Measurements from ENCODE around the gene CATSPERD. TPM values are rescaled to one million over a fixed set of nuclear protein-coding genes. Genes with fewer than 3 reads are reported as not detected.

CATSPERD gene
- total and polyA plus RNA-seq, 9 of the 15 experiments (the other 6 are each of a cell fraction or from before 2014, with no cell fraction given): not detected

DNA sequence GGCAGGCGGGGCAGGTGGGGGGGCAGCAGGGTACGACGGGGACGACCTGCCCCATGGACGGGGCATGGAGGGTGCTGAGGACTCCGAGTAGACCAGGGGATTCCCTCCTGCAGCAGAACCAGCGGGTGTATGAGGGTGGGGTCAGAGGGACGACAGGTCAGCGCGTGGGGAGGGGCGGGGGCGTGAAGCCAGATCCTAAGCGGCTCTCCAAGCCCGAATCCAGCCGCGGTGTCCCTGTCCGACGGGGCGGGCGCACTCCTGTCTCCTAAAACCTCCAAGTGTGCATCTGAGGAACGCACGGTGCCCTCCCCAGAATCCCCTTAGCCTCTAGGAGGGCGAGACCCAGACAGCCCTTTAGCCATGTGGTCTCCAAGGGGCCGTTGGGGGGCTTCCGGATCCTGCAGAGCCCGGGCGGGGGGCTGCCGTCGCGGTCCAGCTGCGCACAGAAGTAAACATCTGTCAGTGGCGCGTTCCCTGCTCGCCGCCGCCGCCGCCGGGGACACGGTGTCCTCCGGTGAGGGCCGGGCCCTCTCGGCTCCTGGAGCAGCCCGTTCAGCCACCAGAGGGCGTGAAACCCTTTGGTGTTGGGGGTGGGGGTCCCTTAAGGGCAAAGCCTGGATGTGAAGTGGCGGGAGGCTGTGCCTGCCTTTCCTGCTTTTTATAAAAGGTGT, 85.2 kb downstream of the CATSPERD start (continued):
- TF ChIP-seq, protein P1, sequence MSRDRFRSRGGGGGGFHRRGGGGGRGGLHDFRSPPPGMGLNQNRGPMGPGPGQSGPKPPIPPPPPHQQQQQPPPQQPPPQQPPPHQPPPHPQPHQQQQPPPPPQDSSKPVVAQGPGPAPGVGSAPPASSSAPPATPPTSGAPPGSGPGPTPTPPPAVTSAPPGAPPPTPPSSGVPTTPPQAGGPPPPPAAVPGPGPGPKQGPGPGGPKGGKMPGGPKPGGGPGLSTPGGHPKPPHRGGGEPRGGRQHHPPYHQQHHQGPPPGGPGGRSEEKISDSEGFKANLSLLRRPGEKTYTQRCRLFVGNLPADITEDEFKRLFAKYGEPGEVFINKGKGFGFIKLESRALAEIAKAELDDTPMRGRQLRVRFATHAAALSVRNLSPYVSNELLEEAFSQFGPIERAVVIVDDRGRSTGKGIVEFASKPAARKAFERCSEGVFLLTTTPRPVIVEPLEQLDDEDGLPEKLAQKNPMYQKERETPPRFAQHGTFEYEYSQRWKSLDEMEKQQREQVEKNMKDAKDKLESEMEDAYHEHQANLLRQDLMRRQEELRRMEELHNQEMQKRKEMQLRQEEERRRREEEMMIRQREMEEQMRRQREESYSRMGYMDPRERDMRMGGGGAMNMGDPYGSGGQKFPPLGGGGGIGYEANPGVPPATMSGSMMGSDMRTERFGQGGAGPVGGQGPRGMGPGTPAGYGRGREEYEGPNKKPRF (IDR thresholded peaks at IDR 0.05; ENCODE audit: low read depth, low read length): no peak
- TF ChIP-seq, protein P2, sequence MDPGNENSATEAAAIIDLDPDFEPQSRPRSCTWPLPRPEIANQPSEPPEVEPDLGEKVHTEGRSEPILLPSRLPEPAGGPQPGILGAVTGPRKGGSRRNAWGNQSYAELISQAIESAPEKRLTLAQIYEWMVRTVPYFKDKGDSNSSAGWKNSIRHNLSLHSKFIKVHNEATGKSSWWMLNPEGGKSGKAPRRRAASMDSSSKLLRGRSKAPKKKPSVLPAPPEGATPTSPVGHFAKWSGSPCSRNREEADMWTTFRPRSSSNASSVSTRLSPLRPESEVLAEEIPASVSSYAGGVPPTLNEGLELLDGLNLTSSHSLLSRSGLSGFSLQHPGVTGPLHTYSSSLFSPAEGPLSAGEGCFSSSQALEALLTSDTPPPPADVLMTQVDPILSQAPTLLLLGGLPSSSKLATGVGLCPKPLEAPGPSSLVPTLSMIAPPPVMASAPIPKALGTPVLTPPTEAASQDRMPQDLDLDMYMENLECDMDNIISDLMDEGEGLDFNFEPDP (CRISPR knock-in tag; IDR thresholded peaks at IDR 0.05): no peak
- TF ChIP-seq NCOR1 (IDR thresholded peaks at IDR 0.05) (no peak), ZNF507 (tag; conservative IDR thresholded peaks at IDR 0.05) (no peak), HNRNPK (IDR thresholded peaks at IDR 0.05; ENCODE audit: low read depth, low read length, poor library complexity, severe bottlenecking) (no peak), PTRF (tag; IDR thresholded peaks at IDR 0.05) (no peak), SNRNP70 (optimal IDR thresholded peaks at IDR 0.05; ENCODE audit: low read depth, low read length) (no peak), ASH1L (IDR thresholded peaks at IDR 0.05; ENCODE audit: borderline replicate concordance, low read depth, partially characterized antibody) (no peak), SMARCA5 (IDR thresholded peaks at IDR 0.05) (no peak), LEF1 (IDR thresholded peaks at IDR 0.05) (no peak), ZFP36 (IDR thresholded peaks at IDR 0.05; ENCODE audit: low read depth, low read length, partially characterized antibody) (peak; percentile 30), MXI1 (IDR thresholded peaks at IDR 0.05; ENCODE audit: low read depth, low read length) (no peak), SMARCA4 (IDR thresholded peaks at IDR 0.05) (0 out of 2 replicates have a peak, but pooled peaks have one; percentile 21)
- TF ChIP-seq, protein P3, sequence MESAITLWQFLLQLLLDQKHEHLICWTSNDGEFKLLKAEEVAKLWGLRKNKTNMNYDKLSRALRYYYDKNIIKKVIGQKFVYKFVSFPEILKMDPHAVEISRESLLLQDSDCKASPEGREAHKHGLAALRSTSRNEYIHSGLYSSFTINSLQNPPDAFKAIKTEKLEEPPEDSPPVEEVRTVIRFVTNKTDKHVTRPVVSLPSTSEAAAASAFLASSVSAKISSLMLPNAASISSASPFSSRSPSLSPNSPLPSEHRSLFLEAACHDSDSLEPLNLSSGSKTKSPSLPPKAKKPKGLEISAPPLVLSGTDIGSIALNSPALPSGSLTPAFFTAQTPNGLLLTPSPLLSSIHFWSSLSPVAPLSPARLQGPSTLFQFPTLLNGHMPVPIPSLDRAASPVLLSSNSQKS (CRISPR knock-in tag; IDR thresholded peaks at IDR 0.05): no peak
- TF ChIP-seq, protein P4, sequence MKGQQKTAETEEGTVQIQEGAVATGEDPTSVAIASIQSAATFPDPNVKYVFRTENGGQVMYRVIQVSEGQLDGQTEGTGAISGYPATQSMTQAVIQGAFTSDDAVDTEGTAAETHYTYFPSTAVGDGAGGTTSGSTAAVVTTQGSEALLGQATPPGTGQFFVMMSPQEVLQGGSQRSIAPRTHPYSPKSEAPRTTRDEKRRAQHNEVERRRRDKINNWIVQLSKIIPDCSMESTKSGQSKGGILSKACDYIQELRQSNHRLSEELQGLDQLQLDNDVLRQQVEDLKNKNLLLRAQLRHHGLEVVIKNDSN (CRISPR knock-in tag; IDR thresholded peaks at IDR 0.05): no peak
- TF ChIP-seq, protein P5, sequence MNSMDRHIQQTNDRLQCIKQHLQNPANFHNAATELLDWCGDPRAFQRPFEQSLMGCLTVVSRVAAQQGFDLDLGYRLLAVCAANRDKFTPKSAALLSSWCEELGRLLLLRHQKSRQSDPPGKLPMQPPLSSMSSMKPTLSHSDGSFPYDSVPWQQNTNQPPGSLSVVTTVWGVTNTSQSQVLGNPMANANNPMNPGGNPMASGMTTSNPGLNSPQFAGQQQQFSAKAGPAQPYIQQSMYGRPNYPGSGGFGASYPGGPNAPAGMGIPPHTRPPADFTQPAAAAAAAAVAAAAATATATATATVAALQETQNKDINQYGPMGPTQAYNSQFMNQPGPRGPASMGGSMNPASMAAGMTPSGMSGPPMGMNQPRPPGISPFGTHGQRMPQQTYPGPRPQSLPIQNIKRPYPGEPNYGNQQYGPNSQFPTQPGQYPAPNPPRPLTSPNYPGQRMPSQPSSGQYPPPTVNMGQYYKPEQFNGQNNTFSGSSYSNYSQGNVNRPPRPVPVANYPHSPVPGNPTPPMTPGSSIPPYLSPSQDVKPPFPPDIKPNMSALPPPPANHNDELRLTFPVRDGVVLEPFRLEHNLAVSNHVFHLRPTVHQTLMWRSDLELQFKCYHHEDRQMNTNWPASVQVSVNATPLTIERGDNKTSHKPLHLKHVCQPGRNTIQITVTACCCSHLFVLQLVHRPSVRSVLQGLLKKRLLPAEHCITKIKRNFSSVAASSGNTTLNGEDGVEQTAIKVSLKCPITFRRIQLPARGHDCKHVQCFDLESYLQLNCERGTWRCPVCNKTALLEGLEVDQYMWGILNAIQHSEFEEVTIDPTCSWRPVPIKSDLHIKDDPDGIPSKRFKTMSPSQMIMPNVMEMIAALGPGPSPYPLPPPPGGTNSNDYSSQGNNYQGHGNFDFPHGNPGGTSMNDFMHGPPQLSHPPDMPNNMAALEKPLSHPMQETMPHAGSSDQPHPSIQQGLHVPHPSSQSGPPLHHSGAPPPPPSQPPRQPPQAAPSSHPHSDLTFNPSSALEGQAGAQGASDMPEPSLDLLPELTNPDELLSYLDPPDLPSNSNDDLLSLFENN (IDR thresholded peaks at IDR 0.05; ENCODE audit: low read depth in 2 of 2, low read length in 2 of 2): no peak
- TF ChIP-seq, protein P6, sequence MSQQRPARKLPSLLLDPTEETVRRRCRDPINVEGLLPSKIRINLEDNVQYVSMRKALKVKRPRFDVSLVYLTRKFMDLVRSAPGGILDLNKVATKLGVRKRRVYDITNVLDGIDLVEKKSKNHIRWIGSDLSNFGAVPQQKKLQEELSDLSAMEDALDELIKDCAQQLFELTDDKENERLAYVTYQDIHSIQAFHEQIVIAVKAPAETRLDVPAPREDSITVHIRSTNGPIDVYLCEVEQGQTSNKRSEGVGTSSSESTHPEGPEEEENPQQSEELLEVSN (IDR thresholded peaks at IDR 0.05; ENCODE audit: borderline replicate concordance in 1 of 2, extremely low read depth in 1 of 2, insufficient read depth in 1 of 2, insufficient read length in 1 of 2, low read depth in 1 of 2, low read length in 1 of 2, poor library complexity in 1 of 2, severe bottlenecking in 1 of 2): peak; percentile 32 to 48

Data from K562 (cell line).